Measurements from ENCODE around the gene TCHP.
A peak's percentile ranks its signal among the peaks of the same experiment; 100 is the strongest.
"Not testable (repeated sequence)": the region's sequence is repeated elsewhere in the genome, so short reads cannot be mapped to it uniquely, and the experiment has no call there.

TCHP gene, protein sequence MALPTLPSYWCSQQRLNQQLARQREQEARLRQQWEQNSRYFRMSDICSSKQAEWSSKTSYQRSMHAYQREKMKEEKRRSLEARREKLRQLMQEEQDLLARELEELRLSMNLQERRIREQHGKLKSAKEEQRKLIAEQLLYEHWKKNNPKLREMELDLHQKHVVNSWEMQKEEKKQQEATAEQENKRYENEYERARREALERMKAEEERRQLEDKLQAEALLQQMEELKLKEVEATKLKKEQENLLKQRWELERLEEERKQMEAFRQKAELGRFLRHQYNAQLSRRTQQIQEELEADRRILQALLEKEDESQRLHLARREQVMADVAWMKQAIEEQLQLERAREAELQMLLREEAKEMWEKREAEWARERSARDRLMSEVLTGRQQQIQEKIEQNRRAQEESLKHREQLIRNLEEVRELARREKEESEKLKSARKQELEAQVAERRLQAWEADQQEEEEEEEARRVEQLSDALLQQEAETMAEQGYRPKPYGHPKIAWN

DNA sequence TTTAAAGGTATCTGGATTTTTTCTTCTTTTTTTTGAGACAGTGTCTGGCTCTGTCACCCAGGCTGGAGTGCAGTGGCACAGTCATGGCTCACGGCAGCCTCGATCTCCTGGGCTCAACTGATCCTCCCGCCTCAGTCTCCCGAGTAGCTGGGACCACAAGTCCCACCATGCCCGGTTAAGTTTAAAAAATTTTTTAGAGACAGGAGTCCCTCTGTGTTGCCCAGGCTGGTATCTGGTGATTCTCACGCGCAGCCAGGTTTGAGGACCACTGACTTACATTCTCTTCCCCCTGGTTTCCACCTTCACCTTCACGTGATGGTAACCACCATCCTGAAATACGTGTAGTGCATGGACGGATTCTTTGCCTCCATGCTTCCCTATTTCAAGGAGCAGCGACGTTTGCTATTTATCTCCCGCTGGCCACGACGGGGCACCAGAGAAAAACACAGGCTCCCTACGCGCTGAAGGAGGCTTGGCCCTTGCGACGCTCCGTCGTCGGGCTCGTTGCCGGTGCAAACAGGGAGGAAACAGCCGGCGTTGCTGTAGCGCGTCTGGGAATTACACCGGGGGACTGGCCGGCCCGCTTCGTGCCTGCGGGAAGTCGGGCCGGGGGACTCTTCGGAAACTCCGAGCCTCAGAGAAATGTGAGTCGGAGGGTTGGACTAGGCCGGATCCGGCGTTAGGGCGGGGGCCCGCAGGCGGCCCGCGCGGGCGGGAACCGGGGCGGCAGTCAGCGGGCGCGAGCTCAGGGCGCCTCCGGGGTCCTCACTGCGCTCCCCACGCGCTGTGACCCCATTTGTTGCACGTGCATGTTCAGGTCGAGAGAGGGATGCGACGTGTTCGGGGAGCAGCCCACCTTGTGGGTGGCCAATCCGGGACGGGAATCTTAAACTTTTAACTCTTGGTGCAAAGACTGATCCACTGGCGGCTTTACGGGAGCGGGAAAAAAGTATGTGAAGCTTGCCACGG lies at the start of gene TCHP:
TSS of gene TCHP (plus strand) at position 492 of the 969 bp plus-strand sequence. CDS start 2,753 bp downstream, outside the sequence.
- ATAC-seq, result peak; percentile 92
- TF ChIP-seq ZFP3 (CRISPR knock-in tag; IDR thresholded peaks at IDR 0.05) (0 out of 2 replicates have a peak, but pooled peaks have one; percentile 30), ZNF70 (CRISPR knock-in tag; IDR thresholded peaks at IDR 0.05) (no peak)

DNA sequence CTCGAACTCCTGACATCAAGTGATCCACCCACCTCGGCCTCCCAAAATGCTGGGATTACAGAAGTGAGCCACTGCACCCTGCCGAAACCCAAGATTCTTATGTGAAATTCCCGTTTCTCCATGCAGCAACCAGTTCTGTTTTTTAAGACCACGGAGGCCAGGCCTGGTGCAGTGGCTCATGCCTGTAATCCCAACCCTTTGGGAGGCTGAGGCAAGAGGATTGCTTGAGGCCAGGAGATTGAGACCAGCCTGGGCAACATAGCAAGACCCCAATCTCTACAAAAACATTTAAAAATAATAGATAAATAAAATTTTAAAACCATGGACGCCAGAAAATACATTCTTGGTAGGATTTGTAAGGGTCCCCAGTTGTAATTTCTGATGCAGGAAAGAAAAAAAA lies 49.6 kb upstream of the TCHP start:
- ATAC-seq, result not testable (repeated sequence)

DNA sequence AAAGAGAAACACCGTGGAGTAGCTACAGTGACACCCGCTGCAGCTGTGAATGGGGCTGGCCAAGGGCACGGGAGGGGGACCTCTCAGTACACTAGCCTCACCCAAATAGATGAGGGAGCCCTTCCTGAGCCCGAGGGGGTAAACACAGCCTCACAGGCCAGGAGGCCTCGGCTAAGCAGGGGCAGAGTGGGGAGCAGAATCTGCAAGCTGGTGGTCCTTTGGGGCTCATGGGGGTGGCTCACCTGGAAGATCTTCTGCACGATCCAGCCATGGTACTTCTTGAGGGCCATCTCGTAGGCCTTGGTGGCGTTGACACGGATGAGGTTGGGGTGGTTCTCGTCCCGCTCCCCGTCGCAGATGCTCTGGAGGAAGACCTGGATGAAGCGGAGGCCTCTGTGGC lies 44.7 kb upstream of the TCHP start:
- ATAC-seq, result no peak
- TF ChIP-seq ARNTL (CRISPR knock-in tag; IDR thresholded peaks at IDR 0.05; ENCODE audit: borderline replicate concordance, low read depth), result no peak
- TF ChIP-seq ZNF565 (CRISPR knock-in tag; conservative IDR thresholded peaks at IDR 0.05; ENCODE audit: low read depth), result no peak
- TF ChIP-seq TCF4 (CRISPR knock-in tag; IDR thresholded peaks at IDR 0.05; ENCODE audit: borderline replicate concordance), result no peak
- TF ChIP-seq ZNF8 (CRISPR knock-in tag; IDR thresholded peaks at IDR 0.05), result no peak
- TF ChIP-seq ZFP30 (CRISPR knock-in tag; IDR thresholded peaks at IDR 0.05), result no peak

DNA sequence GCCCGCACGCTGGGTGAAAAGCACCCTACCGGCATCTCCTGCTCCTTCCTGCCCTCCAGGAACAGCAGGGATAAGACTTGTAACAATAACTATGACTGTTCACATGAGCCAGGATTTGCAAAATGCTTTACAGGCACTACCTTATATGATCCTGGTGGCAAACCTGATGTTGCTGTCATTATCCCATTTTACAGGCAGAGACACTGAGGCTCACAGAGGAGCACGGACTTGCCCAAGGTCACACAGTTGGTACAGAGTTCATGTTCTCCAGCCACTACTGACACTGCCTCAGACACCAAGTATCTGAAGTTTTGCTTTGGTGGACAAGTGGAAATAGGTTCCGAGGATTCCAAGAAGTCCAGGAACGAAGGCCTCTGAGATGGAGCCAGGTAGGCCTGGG lies 42.4 kb upstream of the TCHP start:
- TF ChIP-seq ESRRG (CRISPR knock-in tag; IDR thresholded peaks at IDR 0.05) (no peak), PPARA (CRISPR knock-in tag; IDR thresholded peaks at IDR 0.05; ENCODE audit: borderline replicate concordance) (no peak), BACH2 (CRISPR knock-in tag; IDR thresholded peaks at IDR 0.05; ENCODE audit: borderline replicate concordance) (no peak), ZNF565 (CRISPR knock-in tag; conservative IDR thresholded peaks at IDR 0.05; ENCODE audit: low read depth) (no peak), ZNF70 (CRISPR knock-in tag; IDR thresholded peaks at IDR 0.05) (no peak), ISL1 (CRISPR knock-in tag; IDR thresholded peaks at IDR 0.05) (no peak), ZFP30 (CRISPR knock-in tag; IDR thresholded peaks at IDR 0.05) (no peak), OSR1 (CRISPR knock-in tag; IDR thresholded peaks at IDR 0.05) (no peak), ZC3H10 (CRISPR knock-in tag; IDR thresholded peaks at IDR 0.05) (no peak), CSDC2 (CRISPR knock-in tag; IDR thresholded peaks at IDR 0.05) (no peak), ZNF8 (CRISPR knock-in tag; IDR thresholded peaks at IDR 0.05) (no peak), ARNTL (CRISPR knock-in tag; IDR thresholded peaks at IDR 0.05; ENCODE audit: borderline replicate concordance, low read depth) (no peak), RARB (CRISPR knock-in tag; IDR thresholded peaks at IDR 0.05) (no peak)
- TF ChIP-seq, protein P1, sequence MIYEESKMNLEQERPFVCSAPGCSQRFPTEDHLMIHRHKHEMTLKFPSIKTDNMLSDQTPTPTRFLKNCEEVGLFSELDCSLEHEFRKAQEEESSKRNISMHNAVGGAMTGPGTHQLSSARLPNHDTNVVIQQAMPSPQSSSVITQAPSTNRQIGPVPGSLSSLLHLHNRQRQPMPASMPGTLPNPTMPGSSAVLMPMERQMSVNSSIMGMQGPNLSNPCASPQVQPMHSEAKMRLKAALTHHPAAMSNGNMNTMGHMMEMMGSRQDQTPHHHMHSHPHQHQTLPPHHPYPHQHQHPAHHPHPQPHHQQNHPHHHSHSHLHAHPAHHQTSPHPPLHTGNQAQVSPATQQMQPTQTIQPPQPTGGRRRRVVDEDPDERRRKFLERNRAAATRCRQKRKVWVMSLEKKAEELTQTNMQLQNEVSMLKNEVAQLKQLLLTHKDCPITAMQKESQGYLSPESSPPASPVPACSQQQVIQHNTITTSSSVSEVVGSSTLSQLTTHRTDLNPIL (CRISPR knock-in tag; IDR thresholded peaks at IDR 0.05; ENCODE audit: low read depth), result no peak
- TF ChIP-seq, protein P2, sequence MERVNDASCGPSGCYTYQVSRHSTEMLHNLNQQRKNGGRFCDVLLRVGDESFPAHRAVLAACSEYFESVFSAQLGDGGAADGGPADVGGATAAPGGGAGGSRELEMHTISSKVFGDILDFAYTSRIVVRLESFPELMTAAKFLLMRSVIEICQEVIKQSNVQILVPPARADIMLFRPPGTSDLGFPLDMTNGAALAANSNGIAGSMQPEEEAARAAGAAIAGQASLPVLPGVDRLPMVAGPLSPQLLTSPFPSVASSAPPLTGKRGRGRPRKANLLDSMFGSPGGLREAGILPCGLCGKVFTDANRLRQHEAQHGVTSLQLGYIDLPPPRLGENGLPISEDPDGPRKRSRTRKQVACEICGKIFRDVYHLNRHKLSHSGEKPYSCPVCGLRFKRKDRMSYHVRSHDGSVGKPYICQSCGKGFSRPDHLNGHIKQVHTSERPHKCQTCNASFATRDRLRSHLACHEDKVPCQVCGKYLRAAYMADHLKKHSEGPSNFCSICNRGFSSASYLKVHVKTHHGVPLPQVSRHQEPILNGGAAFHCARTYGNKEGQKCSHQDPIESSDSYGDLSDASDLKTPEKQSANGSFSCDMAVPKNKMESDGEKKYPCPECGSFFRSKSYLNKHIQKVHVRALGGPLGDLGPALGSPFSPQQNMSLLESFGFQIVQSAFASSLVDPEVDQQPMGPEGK (CRISPR knock-in tag; IDR thresholded peaks at IDR 0.05; ENCODE audit: borderline replicate concordance), result no peak
- ATAC-seq, result no peak

DNA sequence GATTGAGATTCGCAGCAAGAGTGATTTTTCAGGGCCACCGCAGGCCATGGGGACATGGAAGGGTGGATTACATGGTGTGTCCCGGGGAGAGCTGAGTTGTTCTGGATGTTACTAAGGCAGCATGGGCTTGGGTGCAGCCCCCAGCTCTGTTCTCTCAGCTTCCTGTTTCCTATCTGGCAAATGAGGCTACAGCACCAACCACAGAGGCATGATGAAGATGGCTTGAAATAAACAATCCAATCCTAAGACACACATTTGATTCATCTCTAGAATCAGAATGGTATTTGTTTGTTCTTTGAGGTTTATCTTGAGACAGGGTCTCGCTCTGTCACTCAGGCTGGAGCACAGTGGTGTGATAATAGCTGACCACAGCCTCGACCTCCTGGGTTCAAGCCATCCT lies 41.3 kb upstream of the TCHP start:
- TF ChIP-seq, protein P3, sequence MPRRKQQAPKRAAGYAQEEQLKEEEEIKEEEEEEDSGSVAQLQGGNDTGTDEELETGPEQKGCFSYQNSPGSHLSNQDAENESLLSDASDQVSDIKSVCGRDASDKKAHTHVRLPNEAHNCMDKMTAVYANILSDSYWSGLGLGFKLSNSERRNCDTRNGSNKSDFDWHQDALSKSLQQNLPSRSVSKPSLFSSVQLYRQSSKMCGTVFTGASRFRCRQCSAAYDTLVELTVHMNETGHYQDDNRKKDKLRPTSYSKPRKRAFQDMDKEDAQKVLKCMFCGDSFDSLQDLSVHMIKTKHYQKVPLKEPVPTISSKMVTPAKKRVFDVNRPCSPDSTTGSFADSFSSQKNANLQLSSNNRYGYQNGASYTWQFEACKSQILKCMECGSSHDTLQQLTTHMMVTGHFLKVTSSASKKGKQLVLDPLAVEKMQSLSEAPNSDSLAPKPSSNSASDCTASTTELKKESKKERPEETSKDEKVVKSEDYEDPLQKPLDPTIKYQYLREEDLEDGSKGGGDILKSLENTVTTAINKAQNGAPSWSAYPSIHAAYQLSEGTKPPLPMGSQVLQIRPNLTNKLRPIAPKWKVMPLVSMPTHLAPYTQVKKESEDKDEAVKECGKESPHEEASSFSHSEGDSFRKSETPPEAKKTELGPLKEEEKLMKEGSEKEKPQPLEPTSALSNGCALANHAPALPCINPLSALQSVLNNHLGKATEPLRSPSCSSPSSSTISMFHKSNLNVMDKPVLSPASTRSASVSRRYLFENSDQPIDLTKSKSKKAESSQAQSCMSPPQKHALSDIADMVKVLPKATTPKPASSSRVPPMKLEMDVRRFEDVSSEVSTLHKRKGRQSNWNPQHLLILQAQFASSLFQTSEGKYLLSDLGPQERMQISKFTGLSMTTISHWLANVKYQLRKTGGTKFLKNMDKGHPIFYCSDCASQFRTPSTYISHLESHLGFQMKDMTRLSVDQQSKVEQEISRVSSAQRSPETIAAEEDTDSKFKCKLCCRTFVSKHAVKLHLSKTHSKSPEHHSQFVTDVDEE (CRISPR knock-in tag; IDR thresholded peaks at IDR 0.05), result no peak
- TF ChIP-seq ZC3H10 (CRISPR knock-in tag; IDR thresholded peaks at IDR 0.05), result no peak
- no peak for ATAC-seq

Data from SK-N-SH treated with all-trans-retinoic acid at 6 μM for 48 hours (cell line).